DND-41 (cell line): ENCODE measurements around the gene SEMA5B.

Source experiments
- CTCF ChIP-seq: IDR thresholded peaks from 2 replicates; pipeline ENCODE4 v1.5.1; 2012; ENCODE audit warnings: borderline replicate concordance, low read length, moderate library complexity, mild to moderate bottlenecking; ENCODE audit not compliant: poor library complexity, severe bottlenecking; ENCODE audit errors: extremely low read depth
- EZH2 ChIP-seq: IDR thresholded peaks from 3 replicates; pipeline ENCODE4 v1.6.1; 2012; ENCODE audit warnings: borderline replicate concordance, low read depth, mild to moderate bottlenecking, moderate library complexity, low read length, inconsistent platforms; ENCODE audit not compliant: severe bottlenecking

- TF ChIP-seq EZH2 = no peak
- TF ChIP-seq CTCF = no peak
These were observed 44.0 kb upstream of the SEMA5B start for GRCh38 chr3:123071581-123071980.
